Measurements from ENCODE around the gene USP37. TPM values are rescaled to one million over a fixed set of nuclear protein-coding genes. Genes with fewer than 3 reads are reported as not detected.

USP37 gene
- total RNA-seq, 1 experiment from 2014 or later, result 23.5 TPM

GRCh38 chr2:218447072-218447471 lies 121.1 kb downstream of the USP37 start (continued):
- TF ChIP-seq EGR1 (IDR thresholded peaks at IDR 0.05; ENCODE audit: low read depth) (no peak), EZH2phosphoT487 (IDR thresholded peaks at IDR 0.05; ENCODE audit: borderline replicate concordance) (no peak), YY1 (IDR thresholded peaks at IDR 0.05; ENCODE audit: extremely low read depth, insufficient replicate concordance, low read depth, low read length) (no peak), CBX3 (IDR thresholded peaks at IDR 0.05; ENCODE audit: low read depth) (no peak), FOSL1 (IDR thresholded peaks at IDR 0.05; ENCODE audit: low read depth) (no peak), ZNF274 (IDR thresholded peaks at IDR 0.05; ENCODE audit: low read depth, low read length) (no peak), ATF3 (IDR thresholded peaks at IDR 0.05) (no peak)

- H3K4me3 ChIP-seq (replicated peaks in 1 of 2; ENCODE audit: low read depth in 1 of 2, low read length in 2 of 2), result no peak overlapping the region
- no peak overlapping the region for H3K4me2 ChIP-seq (ENCODE audit: low read length)
- DNase-seq (ENCODE audit: low read depth, low spot score) (no peak), ATAC-seq (no peak)
- H3K27me3 ChIP-seq (ENCODE audit: insufficient read depth, low read length), result no peaks in the 10 kb centered on the region
- ChIA-PET RAD21 (ENCODE audit: low non-redundant PET in 1 of 2, low total read pairs in 2 of 2, uncharacterized antibody in 2 of 2, unreplicated experiment in 2 of 2) (no interaction called here), POLR2A (no interaction called here), CTCF (no interaction called here)
- H3K27ac ChIP-seq (ENCODE audit: low read depth, low read length), result no peak overlapping the region
- no peak overlapping the region for H3K9ac ChIP-seq (ENCODE audit: low read length)
- no TSS peak for BruUV-seq (replicated peaks)
- no peak for TF ChIP-seq CEBPB (IDR thresholded peaks at IDR 0.05; ENCODE audit: low read depth)
- no peak for TF ChIP-seq JUND (IDR thresholded peaks at IDR 0.05)
- TF ChIP-seq ZFX (IDR thresholded peaks at IDR 0.05), result no peak
- no peak for TF ChIP-seq CTCF (IDR thresholded peaks at IDR 0.05 in 2 of 3, conservative IDR thresholded peaks at IDR 0.05 in 1 of 3; ENCODE audit: borderline replicate concordance in 1 of 3, insufficient read depth in 1 of 3, low read depth in 2 of 3, low read length in 2 of 3)
- H3K9me3 ChIP-seq (ENCODE audit: control insufficient read depth in 1 of 2, insufficient read depth in 1 of 2, low read depth in 1 of 2, low read length in 2 of 2), result no peaks in the 10 kb centered on the region
- intact Hi-C loops (cut with micrococcal nuclease), result no loop called here
- no peaks in the 10 kb centered on the region for H3K9me2 ChIP-seq (ENCODE audit: insufficient read depth)
- H2AFZ ChIP-seq (ENCODE audit: low read depth, low read length, poor library complexity, severe bottlenecking), result no peak overlapping the region
- H3K36me3 ChIP-seq (ENCODE audit: control insufficient read depth in 1 of 2, insufficient read depth in 2 of 2, low read length in 2 of 2), result no peaks in the 10 kb centered on the region
- H3K4me1 ChIP-seq (ENCODE audit: control insufficient read depth in 1 of 2, insufficient read depth in 2 of 2, low read length in 2 of 2), result peaks cover 17% of the 10 kb centered on the region in 2 experiments
- no peaks in the 10 kb centered on the region for H3K79me2 ChIP-seq (ENCODE audit: insufficient read depth, low read length)
- no peaks in the 10 kb centered on the region for H4K20me1 ChIP-seq (ENCODE audit: insufficient read depth)
These were observed 121.6 kb downstream of the USP37 start for GRCh38 chr2:218446547-218446946.

Measured in HCT116 (cell line).